RWPE1 (cell line): ENCODE data around the gene NCAN.

Experiments
- CTCF ChIA-PET: fragments of 350-600 bp; sonication (Branson Sonifier 250); formaldehyde crosslinking; extraction: SDS; loops from one replicate; lab custom pipeline; 2021; lab: Yijun Ruan, JAX
- POLR2A ChIA-PET: fragments of 400-600 bp; formaldehyde crosslinking; extraction: SDS; loops from one replicate; lab custom pipeline; 2020; ENCODE audit warnings: antibody characterized with exemption; ENCODE audit not compliant: low non-redundant PET; lab: Yijun Ruan, JAX
- DNase-seq: peaks from one replicate; pipeline ENCODE4 v3.0.0; 2012; ENCODE audit warnings: low spot score
- H3K27ac ChIP-seq: fragments of 450-650 bp; 2 replicates; pipeline ENCODE4 v1.5.1; 2017
- TF ChIP-seq, protein P1 (sequence below): fragments of 450-650 bp; conservative IDR thresholded peaks from 2 replicates; pipeline ENCODE4 v1.5.1; 2017; ENCODE audit warnings: low read depth, mild to moderate bottlenecking

The NCAN gene

GRCh38 chr19:19276386-19276785 lies 64.6 kb downstream of the NCAN start:
- TF ChIP-seq, protein P1, sequence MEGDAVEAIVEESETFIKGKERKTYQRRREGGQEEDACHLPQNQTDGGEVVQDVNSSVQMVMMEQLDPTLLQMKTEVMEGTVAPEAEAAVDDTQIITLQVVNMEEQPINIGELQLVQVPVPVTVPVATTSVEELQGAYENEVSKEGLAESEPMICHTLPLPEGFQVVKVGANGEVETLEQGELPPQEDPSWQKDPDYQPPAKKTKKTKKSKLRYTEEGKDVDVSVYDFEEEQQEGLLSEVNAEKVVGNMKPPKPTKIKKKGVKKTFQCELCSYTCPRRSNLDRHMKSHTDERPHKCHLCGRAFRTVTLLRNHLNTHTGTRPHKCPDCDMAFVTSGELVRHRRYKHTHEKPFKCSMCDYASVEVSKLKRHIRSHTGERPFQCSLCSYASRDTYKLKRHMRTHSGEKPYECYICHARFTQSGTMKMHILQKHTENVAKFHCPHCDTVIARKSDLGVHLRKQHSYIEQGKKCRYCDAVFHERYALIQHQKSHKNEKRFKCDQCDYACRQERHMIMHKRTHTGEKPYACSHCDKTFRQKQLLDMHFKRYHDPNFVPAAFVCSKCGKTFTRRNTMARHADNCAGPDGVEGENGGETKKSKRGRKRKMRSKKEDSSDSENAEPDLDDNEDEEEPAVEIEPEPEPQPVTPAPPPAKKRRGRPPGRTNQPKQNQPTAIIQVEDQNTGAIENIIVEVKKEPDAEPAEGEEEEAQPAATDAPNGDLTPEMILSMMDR: no peak
- ChIA-PET POLR2A (no interaction called here), CTCF (interaction anchor here (0.6 to 0.9 kb wide), 2 partner anchors 11 to 19 kb away, joined by 3 read pairs; no protein-coding TSS in a partner anchor)
- H3K27ac ChIP-seq: no peak overlapping the region
- no peak for DNase-seq

GRCh38 chr19:19276851-19277250 lies 65.1 kb downstream of the NCAN start:
- ChIA-PET CTCF (no interaction called here), POLR2A (no interaction called here)
- DNase-seq: no peak
- H3K27ac ChIP-seq: no peak overlapping the region
- TF ChIP-seq, protein P1: no peak

GRCh38 chr19:19278315-19278714 lies 66.6 kb downstream of the NCAN start:
- no peak overlapping the region for H3K27ac ChIP-seq
- POLR2A ChIA-PET: no interaction called here
- CTCF ChIA-PET: interaction anchor here (0.6 kb wide), 1 partner anchor 132 kb away, joined by 3 read pairs; no protein-coding TSS in a partner anchor
- no peak for DNase-seq
- TF ChIP-seq, protein P1: no peak

- H3K27ac ChIP-seq: no peak overlapping the region
- ChIA-PET POLR2A (no interaction called here), CTCF (interaction anchor here (0.6 to 0.7 kb wide), 3 partner anchors 9 to 214 kb away, joined by 3 to 4 read pairs (median 3); no protein-coding TSS in a partner anchor)
- TF ChIP-seq, protein P1: no peak
- no peak for DNase-seq
Observed at GRCh38 chr19:19279062-19279612, 67.4 kb downstream of the NCAN start.

GRCh38 chr19:19279853-19280252 lies 68.1 kb downstream of the NCAN start:
- H3K27ac ChIP-seq: no peak overlapping the region
- POLR2A ChIA-PET: no interaction called here
- DNase-seq: no peak
- TF ChIP-seq, protein P1: no peak
- CTCF ChIA-PET: interaction anchor here (0.5 kb wide), 1 partner anchor 106 kb away, joined by 3 read pairs; no protein-coding TSS in a partner anchor

DNA sequence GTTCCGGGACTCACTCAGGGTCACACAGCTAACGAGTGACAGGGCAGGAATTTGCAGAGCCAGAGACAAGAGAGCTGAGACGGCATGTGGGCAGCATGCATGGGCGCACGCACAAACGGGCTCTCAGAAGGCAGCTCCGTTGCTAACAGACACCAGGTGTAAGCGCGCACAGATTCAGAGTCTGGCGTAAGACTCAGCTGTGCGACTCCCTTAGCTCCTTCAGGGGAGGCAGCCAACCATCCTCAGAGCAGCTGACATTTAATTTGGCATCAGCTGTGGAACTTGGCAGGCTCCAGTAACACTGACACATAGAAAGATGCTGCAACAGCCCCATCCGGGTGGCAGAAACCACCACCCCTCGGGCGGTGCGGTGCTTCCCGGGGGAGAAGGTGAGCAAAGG lies 68.8 kb downstream of the NCAN start:
- TF ChIP-seq, protein P1: no peak
- CTCF ChIA-PET: interaction anchor here (0.5 kb wide), 1 partner anchor 107 kb away, joined by 3 read pairs; no protein-coding TSS in a partner anchor
- no peak for DNase-seq
- H3K27ac ChIP-seq: no peak overlapping the region
- POLR2A ChIA-PET: interaction anchor here (0.6 kb wide), 1 partner anchor 151 kb away, joined by 3 read pairs; no protein-coding TSS in a partner anchor
